ENCODE measurements around the gene PCSK5.
"Not testable (repeated sequence)": the region's sequence is repeated elsewhere in the genome, so short reads cannot be mapped to it uniquely, and the experiment has no call there.

Gene PCSK5

GRCh38 chr9:76247426-76247825 lies 357.0 kb downstream of the PCSK5 start:
- no peak for DNase-seq (ENCODE audit: low spot score)

- DNase-seq (ENCODE audit: low spot score): no peak
These were observed 358.8 kb downstream of the PCSK5 start for GRCh38 chr9:76249309-76249708.

DNA sequence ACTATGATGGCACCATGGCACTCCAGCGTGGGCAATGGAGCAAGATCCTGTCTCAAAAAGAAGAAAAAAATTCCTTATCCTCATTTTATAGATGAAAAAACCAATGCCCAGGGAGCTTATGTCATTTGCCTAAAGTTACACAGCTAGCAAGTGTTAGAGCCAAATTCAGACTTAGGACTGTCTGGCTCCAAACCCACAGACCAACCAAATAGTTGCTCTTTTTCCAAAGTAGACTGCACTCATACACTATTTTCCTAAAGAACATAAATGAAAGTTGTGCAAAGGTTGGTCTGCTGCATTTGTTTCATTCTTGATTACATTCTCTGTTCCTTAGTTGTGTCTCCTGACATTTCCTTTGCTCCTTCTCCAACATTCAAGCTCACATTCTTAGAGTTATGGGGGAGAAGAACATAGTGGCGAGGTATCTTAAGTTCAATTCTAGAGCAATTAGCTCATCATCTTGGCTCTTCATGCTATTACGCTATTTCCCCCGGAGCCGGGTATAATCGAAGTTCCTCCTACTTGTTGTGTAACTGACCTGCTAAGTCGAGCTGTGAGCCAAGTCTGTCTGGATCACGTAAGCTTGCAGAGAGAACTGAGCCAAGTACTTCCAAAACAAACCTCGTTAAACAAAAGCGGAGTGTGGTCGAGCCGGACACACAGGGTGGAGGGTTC lies 365.4 kb downstream of the PCSK5 start:
- DNase-seq (ENCODE audit: low spot score): no peak

GRCh38 chr9:76257311-76257710 lies 366.8 kb downstream of the PCSK5 start:
- DNase-seq (ENCODE audit: low spot score): no peak

DNA sequence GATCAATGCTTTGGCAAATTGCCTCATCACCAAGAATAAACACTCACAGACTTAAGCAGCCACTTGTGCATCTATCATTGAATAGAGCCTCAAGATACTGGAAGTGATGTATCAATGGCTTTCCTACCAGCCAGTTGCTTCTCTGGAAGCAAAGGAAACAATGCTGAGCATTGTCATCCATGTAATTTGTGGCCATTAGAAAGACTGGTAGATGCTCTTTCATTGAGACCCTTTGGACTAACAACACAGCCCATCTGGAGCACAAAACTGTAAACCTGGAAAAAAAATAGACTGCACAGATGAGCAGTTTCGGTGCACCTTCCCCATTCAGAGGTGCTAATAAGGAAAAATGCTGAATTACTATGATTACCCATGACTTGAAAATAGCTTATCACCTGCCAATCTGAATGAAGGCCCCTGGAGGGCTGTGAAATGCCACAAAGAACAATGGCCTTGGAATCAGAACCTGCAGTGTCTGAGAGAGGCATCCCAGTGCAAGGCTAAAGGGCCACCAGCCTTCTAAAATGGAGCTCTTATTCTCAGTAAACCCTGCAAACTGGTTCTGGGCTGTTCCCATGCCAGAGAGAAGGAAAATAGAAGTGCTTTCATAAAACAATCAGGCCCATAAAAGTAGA lies 376.3 kb downstream of the PCSK5 start:
- no peak for DNase-seq (ENCODE audit: low spot score)

GRCh38 chr9:76267284-76267652 lies 376.8 kb downstream of the PCSK5 start:
- no peak for DNase-seq (ENCODE audit: low spot score)

DNA sequence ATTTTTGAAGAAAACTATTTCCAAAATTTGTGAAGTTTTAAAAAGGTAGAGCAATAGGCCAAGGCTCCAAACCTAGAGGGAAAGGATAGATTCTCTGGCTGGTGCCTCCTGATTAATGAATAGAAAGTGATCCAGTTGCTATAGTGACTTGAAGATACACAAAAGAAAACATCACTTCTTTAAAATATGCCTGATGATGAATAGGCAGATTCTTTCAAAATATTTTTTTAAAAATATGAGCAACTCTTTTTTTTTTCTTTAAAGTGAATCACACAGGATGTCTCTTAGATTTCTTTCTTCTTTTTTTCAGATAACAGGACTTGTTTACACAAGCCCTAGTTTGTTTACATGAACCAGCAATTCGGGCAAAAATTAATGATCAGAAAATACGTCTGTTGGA lies 379.3 kb downstream of the PCSK5 start:
- DNase-seq (ENCODE audit: low spot score): no peak

DNA sequence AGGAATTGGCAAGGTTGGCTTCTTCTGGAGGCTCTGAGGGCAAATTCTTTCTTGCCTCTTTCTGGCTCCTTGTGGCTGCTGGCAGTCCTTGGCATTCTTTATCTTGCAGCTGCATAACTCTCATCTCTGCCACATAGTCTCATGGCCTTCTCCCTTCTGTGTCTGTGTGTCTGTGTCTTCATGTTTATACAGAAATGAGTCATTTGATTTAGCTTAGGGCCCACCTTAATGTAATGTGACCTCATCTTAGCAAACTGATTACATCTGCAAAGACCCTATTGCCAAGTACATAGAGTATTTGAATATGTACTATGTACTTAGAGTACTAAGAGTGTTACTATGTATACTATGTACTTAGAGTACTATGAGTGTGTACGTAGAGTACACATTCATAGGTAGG lies 381.3 kb downstream of the PCSK5 start:
- DNase-seq (ENCODE audit: low spot score): no peak

GRCh38 chr9:76289042-76289441 lies 398.6 kb downstream of the PCSK5 start:
- no peak for DNase-seq (ENCODE audit: low spot score)

DNA sequence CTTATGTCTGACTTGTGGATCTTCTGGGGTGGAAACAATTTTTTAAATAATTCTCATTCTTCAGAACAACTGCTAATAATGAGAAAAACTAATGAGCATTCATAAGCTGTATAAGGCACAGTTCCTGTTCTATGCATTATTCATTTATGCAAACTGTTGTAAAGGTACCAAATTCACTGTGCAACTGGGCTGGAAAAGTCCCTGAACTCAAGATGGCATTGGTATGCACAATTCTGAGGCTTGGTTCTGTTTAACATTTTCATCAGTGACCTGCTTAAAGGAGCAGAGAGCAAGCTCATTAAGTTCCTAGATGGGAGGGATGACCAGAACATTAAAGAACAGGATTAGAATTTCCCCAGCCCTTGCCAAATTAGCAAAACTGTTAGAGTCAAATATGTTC lies 399.2 kb downstream of the PCSK5 start:
- no peak for DNase-seq (ENCODE audit: low spot score)

GRCh38 chr9:76290555-76290954 lies 400.1 kb downstream of the PCSK5 start:
- no peak for DNase-seq (ENCODE audit: low spot score)

DNA sequence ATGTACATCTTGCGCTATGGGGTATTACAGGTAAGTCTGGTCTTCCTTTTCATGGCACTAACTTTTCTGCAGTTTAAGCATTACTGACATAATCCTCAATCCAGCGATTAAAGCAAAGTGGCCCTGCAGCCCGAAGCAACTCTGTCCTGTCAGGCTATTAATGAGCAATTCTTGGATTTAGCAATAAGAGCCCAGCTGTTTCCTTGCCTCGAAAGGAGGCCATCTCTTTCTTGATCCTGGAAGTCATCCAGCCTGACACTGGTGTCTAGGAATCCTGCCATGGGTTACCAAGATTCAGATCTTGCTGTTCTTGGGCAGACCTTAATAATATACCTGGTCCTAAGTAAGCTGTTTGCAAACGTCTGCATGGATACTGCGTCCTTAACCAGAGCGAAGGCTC lies 401.8 kb downstream of the PCSK5 start:
- no peak for DNase-seq (ENCODE audit: low spot score)

DNA sequence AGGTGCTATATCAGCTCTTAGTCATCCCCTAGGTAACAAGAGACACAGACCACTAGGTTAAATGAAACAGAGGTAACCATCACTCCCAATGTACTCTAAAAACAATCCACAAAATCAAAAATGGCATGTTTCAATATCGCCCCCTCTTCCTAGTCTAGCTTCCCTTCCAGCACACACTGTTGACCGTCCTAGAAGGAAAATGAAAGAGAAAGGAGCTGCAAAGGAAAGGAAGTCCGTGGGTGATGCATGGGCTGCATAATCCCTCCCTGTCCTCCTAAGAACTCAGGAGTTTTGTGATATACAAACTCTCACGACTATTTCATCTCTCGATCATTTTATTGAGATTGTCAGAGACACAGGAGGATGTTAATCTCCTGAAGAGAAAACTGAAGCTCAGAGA lies 402.2 kb downstream of the PCSK5 start:
- DNase-seq (ENCODE audit: low spot score): no peak

DNA sequence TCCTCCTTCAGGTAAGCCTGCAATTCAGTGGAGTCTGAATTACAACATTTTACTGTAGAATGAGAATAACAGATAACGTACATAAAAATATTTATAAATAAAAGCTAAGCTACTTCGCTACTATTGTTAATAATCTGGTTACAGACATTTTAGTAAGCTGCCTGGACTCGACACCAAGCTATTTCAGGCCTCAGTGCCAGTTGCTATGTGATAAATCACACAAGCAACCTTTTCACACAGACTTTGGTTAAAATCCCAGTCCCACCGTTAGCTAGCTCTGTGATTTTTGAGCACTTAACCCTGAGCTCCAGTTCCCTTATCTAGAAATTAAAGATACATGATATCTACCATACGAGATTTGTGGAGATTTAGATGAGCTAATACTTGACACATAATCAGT lies 403.8 kb downstream of the PCSK5 start:
- no peak for DNase-seq (ENCODE audit: low spot score)

DNA sequence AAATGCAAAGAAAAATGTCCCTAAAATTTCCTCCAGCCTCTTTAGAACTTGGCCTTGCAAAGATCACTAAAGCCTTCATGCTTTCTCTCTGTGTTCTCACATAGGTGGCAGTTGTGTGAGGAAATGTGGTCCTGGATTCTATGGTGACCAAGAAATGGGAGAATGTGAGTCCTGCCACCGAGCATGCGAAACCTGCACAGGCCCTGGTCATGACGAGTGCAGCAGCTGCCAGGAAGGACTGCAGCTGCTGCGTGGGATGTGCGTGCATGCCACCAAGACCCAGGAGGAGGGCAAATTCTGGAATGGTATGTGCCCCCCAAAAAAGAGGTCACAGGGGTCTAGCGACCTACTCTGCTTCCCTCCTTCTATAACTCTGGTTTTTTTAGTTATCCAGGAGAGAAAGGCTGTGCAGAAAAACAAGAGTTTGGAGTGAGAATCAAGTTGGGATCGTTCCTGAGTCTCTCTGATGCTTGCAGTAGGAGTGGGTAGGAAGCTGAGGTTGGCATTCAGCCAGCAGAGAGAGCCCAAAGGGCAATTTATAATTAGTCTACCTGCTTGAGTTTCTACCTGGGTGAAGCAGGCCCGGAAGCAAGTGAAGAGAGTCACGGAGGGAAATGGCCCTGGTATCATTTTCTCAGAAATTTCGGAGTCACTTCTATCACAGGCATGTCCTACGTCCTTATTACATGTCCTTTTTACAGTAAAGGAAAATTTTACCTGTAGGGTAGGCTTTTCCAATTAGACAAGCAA lies 406.3 kb downstream of the PCSK5 start:
- DNase-seq (ENCODE audit: low spot score): no peak

GRCh38 chr9:76297721-76298239 lies 407.3 kb downstream of the PCSK5 start:
- no peak for DNase-seq (ENCODE audit: low spot score)

DNA sequence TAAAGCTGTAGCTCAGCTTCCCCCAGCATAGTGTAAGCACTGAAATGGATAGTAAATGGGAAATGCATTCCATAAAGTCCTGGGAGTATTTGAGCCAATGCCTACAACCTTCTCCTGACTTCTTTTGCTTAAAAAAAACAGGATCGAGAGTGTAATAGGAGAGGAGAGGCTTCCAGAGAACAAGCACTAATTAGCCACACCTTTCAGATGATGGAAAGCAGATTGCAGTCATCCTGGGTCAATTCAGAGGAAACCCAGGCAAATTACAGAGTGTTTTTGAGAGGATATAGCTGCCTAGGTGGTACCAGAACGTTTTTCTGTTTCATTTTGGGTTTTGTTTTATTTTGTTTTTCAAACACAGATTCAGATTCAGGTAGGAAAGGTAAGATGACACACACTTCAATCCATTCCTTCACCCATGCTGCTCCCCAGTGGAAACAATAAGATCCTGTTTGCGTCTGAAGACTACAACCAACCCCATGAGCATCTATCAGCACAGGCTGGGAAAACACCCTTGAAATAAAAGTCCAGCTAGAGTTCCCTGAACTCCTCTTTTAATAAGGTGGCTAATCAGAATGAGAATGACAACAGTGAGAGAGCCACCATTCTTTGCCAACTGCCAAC lies 408.2 kb downstream of the PCSK5 start:
- DNase-seq (ENCODE audit: low spot score): no peak

DNA sequence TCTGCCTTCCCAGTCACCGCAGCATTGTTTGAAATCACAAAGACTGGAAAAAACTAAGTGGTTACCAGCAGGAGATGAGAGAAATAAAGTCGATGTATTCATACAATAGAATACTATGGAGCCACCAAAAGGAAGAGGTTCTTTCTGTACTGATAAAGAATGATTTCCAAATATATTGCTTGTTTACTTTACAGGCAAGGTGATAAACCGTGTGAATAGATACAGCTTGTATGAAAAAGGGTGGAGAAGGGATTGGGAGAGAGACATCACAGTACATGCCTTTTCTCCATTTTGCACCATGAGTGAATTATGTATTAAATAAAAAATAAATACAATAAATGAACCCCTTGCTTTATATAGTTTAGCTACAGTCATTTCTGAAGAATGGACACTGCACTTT lies 412.1 kb downstream of the PCSK5 start:
- no peak for DNase-seq (ENCODE audit: low spot score)

DNA sequence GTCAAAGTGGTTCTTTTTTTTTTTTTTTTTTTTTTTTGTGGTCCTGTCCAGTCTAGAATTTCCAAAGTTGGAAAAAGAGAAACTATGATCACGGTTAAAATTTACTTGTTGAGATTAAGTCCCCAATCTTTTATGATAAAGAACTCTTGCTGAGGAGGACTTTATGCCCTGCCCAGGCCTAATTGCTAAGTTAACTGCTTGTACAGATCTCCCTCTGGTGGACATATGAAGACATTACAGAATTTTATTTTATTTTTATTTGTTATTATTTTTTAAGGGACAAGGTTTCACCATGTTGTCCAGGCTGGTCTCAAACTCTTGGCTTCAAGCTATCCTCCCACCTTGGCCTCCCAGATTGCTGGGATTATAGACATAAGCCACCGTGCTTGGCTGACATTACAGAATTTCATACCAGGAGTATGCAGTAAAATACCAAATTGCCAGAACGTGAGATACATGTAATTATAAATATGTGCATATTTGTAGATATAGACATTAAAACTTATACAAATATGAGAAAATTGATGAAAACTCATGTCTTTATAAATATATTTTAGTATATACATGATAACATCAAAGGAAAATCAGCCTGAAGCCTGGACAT lies 412.6 kb downstream of the PCSK5 start:
- DNase-seq (ENCODE audit: low spot score): peak; percentile 22

- not testable (repeated sequence) for DNase-seq (ENCODE audit: low spot score)
These were observed 416.6 kb downstream of the PCSK5 start for GRCh38 chr9:76307047-76307446.

DNA sequence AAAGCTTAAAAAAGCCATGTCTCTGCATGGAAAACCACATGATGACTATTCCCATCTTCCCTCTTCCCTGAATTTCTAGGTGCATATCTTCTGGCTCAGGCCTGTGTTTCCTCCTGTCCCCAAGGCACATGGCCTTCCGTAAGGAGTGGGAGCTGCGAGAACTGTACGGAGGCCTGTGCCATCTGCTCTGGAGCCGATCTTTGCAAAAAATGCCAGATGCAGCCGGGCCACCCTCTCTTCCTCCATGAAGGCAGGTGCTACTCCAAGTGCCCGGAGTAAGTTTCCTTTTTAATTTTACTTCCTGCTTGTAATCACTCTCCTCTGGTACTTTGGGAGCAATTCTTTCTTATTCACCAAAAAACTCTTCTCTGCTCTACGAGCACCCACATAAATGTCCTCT lies 420.1 kb downstream of the PCSK5 start:
- DNase-seq (ENCODE audit: low spot score): no peak

GRCh38 chr9:76310991-76311390 lies 420.5 kb downstream of the PCSK5 start:
- DNase-seq (ENCODE audit: low spot score): no peak

Measured in HuH-7.5 (cell line).